GM19193 (cell line): ENCODE results near the gene INAFM2.

Experiments used
- POLR2A ChIP-seq: IDR thresholded peaks from 4 replicates; pipeline ENCODE4 v1.6.1; 2011; ENCODE audit not compliant: insufficient read depth, insufficient read length; ENCODE audit errors: extremely low read depth

INAFM2 gene

GRCh38 chr15:40309344-40309862, 14.1 kb upstream of the INAFM2 start:
- TF ChIP-seq POLR2A, result no peak

- no peak for TF ChIP-seq POLR2A
These were observed 13.2 kb upstream of the INAFM2 start for GRCh38 chr15:40310001-40310959.

- TF ChIP-seq POLR2A, result no peak
These were observed 12.5 kb upstream of the INAFM2 start for GRCh38 chr15:40310993-40311392.

GRCh38 chr15:40312370-40313158, 10.9 kb upstream of the INAFM2 start:
- TF ChIP-seq POLR2A, result no peak

GRCh38 chr15:40313531-40314398, 9.7 kb upstream of the INAFM2 start:
- TF ChIP-seq POLR2A, result no peak

- no peak for TF ChIP-seq POLR2A
These were observed 8.7 kb upstream of the INAFM2 start for GRCh38 chr15:40314723-40315276.

GRCh38 chr15:40316931-40317330, 6.6 kb upstream of the INAFM2 start:
- TF ChIP-seq POLR2A, result no peak

GRCh38 chr15:40317580-40317979, 5.9 kb upstream of the INAFM2 start:
- TF ChIP-seq POLR2A, result no peak

GRCh38 chr15:40320409-40320808, 3.1 kb upstream of the INAFM2 start:
- no peak for TF ChIP-seq POLR2A

GRCh38 chr15:40320931-40321371, 2.5 kb upstream of the INAFM2 start:
- no peak for TF ChIP-seq POLR2A

- TF ChIP-seq POLR2A, result no peak
These were observed 807 bp upstream of the INAFM2 start for GRCh38 chr15:40322531-40323238.

- TF ChIP-seq POLR2A, result no peak
These were observed 753 bp downstream of the INAFM2 start for GRCh38 chr15:40323953-40324937.
